Mucosa of gallbladder (tissue), 1 donor: ENCODE measurements around the gene WWC2. TPM values are rescaled to one million over a fixed set of nuclear protein-coding genes. Genes with fewer than 3 reads are reported as not detected.
"Not testable (repeated sequence)": the region's sequence is repeated elsewhere in the genome, so short reads cannot be mapped to it uniquely, and the experiment has no call there.

Source experiments
- DNase-seq: peaks from one replicate; pipeline ENCODE4 v3.0.0-alpha.2; 2020; ENCODE audit warnings: low spot score
- total RNA-seq: library from RNA; stranded (reverse); gene quantifications from one replicate; pipeline ENCODE4 v1.2.1, GENCODE V29; 2021
- donor health status: DM: no; HTN: no; CAD: no.

The WWC2 gene
- total RNA-seq, 1 donor from 2014 or later: 27.1 TPM

GRCh38 chr4:183142571-183143550 is 43.8 kb downstream of the WWC2 start:
- DNase-seq: peak; percentile 42

GRCh38 chr4:183144787-183145186 is 45.7 kb downstream of the WWC2 start:
- no peak for DNase-seq

DNA sequence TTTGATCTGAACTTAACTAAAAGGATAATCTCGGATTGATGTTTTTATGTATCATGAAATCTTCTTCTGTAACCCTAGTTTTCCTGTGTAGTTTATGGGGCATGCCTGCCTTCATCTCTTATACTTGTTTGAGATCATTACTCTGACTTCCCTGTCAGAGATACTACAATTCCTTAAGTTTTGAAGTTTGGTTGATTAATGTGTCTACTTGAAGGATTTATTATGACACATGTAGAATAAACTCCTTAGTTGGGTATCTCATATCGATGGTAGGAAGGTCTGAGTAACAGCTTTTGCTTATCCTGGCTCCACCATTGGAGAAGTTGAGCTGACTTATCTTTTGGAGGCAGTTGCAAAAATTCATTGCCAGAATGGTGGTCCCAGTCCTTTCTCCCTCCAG is 46.7 kb downstream of the WWC2 start:
- no peak for DNase-seq

- no peak for DNase-seq
Measured at GRCh38 chr4:183146478-183146877, 47.4 kb downstream of the WWC2 start.

DNA sequence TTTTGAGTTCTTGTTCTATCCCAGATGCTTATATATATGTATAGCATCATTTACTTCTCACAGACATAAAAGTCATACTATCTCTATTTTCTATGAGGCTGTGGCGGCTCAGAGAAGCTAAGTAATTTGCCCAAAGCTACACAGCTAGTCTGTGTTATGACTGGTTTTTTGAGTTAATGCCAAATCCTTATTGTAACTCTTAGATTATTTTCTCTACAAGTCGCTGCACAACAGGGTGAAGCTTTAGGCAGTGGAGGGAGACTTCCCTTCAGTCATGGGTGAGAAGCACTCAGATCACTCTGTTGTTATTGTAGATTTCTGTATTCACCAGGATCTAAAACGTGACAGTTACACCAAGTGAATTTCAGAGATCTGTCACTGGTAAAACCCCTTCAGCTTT is 48.1 kb downstream of the WWC2 start:
- DNase-seq: no peak

GRCh38 chr4:183147983-183148382 is 48.9 kb downstream of the WWC2 start:
- no peak for DNase-seq

DNA sequence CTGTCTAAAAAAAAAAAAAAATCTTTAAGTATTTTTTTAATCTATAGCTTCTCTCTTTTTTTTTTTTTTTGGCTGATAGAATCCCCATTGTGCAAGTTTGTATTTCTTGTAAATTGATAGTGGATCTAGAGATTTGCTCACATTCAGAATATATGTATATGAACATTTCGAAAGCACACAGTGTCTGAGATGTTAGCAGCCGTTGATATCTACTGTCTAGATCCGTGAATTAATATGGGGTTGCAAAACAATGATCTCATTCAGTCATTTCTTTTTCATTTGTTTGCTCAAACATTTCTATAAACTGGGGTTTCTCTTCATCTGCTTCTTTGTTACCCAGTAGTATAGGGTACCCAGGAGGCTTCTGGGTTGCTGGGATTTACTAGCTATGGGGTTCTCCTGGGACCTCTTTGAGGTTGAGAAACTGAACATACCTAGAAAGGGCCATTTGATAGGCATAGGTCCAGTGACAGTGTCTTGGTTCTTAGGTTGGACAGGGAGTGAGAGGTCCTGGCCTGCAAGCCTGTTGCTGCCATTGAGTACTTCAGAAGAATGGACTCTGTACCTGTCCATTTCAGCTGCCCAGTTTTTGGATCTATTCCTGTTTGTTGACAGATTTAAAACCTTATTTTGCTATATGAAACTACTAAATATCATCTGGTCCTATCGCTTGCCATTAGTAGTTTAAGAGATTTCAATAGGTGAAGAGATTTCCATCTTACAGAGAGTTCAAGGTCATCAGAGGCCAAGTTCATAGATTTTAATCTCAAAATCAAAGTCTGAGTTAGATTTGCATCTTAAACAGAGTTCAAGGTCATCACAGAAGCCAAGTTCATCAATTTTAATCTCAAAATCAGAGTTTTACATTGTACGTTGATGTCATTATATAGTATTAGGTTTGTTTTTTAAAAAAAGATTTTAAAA is 50.8 kb downstream of the WWC2 start:
- no peak for DNase-seq

GRCh38 chr4:183150664-183151063 is 51.6 kb downstream of the WWC2 start:
- not testable (repeated sequence) for DNase-seq

DNA sequence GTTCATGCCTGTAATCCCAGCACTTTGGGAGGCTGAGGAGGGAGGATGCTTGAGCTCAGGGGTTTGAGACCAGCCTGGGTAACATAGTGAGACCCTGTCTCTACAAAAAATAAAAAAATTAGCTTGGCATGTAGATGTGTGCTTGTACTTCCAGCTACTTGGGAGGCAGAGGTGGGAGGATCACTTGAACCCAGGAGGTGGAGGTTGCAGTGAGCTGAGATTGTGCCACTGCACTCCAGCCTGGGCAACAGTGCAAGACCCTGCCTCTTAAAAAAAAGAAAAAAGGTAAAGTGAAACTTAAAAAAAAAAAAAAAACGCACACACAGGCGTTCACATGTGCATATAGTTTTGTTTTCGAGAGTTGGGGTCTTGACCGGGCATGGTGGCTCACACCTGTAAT is 53.2 kb downstream of the WWC2 start:
- not testable (repeated sequence) for DNase-seq

DNA sequence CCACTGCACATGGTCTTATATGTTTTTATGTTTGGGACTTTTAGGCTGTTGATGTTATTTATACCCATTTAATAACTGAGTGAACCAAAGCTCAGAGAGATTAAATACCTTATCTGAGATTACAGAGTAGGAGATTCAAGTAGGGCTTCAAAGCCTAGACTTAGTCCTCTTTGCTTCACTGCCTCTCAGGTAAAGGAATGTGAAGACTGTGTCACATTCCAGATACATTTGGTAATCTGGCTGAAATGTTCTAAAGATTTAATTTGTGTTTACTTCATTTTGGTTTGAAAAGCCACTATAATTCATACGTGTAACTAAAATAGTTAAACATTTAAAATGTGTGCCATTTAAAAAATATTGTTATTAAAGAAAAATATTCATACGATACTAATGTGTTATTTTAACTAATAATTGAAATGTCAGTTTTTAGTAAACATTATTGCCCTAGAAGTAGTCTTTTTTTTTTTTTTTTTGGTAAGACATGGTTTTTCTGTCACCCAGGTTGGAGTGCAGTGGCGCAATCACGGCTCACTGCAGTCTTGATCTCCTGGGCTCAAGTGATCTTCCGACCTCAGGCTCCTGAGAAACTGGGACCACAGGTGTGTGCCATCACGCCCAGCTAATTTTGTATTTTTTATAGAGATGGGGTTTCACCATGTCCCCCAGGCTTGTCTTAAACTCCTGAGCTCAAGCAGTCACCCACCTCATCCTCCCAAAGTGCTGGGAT is 54.3 kb downstream of the WWC2 start:
- DNase-seq: no peak

- DNase-seq: no peak
Measured at GRCh38 chr4:183154701-183155391, 55.8 kb downstream of the WWC2 start.

GRCh38 chr4:183155450-183156184 is 56.6 kb downstream of the WWC2 start:
- no peak for DNase-seq

- DNase-seq: no peak
Measured at GRCh38 chr4:183157215-183157614, 58.2 kb downstream of the WWC2 start.

DNA sequence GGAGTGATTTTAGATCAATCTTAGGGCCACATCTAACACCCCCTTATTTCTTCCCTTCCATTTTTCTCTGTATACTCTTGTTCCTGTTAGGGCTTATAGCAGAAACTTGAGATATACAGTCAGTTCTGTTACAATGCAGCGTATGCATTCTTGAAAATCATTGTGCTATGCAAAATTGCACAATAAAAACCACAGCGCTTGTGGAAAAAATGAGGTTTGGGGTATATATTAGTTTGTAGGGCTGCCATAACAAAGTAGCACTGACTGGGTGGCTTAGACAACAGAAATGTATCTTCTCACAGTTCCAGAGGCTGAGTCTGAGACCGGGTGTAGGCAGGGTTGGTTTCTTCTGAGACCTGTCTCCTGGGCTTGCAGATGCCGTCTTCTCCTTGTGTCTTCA is 59.0 kb downstream of the WWC2 start:
- DNase-seq: no peak

DNA sequence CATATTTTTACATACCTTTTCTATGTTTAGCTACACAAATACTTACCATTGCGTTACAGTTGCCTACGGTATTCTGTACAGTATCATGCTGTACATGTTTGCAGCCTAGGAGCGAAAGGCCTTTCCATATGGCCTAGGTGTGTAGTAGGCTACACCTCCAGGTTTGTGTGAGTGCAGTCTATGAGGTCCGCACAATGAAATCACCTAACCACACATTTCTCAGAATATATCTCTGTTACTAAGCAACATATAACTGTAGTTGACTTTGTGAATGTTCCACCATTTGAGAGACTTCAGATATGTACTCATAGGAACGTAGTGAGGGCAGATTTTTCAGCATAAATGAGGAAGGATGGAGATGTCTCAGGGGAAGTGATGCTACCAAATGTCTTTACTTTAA is 62.6 kb downstream of the WWC2 start:
- no peak for DNase-seq

GRCh38 chr4:183163135-183163534 is 64.1 kb downstream of the WWC2 start:
- no peak for DNase-seq

DNA sequence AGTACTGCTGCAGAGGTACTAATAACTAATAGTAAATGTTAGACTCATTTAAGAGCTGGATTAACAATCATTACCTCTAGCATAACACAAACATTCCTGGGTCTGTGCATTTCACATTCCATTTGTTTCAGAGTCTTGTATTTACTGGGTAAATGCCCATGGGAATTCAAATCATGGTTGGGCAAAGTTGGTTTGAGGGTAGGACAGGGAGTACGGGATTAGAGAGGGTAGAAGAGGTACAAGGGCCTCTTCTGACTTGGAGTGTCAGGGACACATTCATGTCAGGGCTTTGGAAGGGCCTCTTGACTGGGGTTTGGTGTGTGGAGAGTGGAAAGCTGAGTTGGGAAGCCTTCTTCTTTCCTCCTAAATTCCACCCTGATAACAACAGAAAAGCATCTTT is 65.9 kb downstream of the WWC2 start:
- no peak for DNase-seq

- DNase-seq: no peak
Measured at GRCh38 chr4:183165376-183165775, 66.3 kb downstream of the WWC2 start.

DNA sequence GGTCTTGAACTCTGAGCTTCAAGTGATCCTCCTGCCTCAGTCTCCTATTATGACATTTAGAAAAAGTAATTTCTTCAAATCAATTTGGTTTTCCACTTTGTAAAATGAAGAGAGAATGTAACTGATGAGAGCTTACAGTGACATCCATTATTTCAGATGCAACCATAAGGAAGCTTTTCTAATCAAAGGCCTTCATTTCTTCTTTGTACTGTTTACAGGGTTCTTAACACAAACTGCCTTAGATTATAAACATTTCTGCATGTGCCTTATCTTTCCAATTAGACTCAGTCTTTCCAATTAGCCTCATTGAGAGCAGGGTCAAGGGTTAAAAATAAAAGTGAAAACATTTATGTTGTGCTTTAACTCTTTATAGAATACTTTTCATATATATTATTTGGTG is 71.8 kb downstream of the WWC2 start:
- DNase-seq: no peak

DNA sequence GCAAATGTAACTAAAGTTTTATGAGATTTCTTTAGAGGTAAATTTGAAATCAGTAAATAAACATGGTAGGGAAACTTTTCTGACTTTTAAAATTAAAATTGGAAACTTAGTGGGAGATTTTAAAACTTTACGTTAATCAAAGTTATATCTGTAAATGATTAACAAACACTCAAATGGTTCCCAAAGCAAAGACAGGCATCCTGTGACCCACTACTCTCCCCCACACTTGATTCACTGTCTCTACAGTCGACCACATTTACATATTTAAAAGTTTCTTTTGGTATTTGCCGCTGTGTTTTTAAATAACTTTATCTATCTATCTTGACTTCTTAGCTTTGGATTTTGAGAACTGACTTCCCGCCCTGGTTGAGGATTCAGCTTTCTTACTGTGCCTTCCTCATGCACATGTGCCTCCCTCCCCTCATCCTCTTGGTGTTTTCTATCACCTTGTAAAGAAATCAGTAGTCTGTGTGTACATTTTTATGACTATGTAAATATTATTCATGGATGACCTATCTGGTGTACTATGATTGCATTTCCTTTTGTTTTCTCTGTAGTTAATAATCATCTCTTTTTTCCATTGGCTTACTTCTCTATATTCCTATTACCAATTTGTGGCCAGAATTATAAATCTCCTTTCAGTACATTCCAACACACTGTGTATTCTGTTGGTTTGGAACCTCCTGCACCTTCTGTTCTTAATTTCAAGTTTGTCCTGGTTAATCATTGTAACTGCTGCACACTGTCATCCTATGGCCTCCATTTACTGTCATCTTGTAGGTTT is 72.6 kb downstream of the WWC2 start:
- no peak for DNase-seq
